ENCODE data around the gene UBE2D2.
"Not testable (repeated sequence)": the region's sequence is repeated elsewhere in the genome, so short reads cannot be mapped to it uniquely, and the experiment has no call there.

The UBE2D2 gene

GRCh38 chr5:139584137-139584536, 23.0 kb downstream of the UBE2D2 start:
- DNase-seq, result no peak

GRCh38 chr5:139588116-139588515, 27.0 kb downstream of the UBE2D2 start:
- DNase-seq, result not testable (repeated sequence)

GRCh38 chr5:139588962-139589361, 27.8 kb downstream of the UBE2D2 start:
- DNase-seq, result peak; percentile 54

GRCh38 chr5:139592289-139592688, 31.1 kb downstream of the UBE2D2 start:
- no peak for DNase-seq

GRCh38 chr5:139593076-139593475, 31.9 kb downstream of the UBE2D2 start:
- DNase-seq, result not testable (repeated sequence)

- no peak for DNase-seq
These were observed 32.7 kb downstream of the UBE2D2 start for GRCh38 chr5:139593716-139594319.

GRCh38 chr5:139597134-139597533, 36.0 kb downstream of the UBE2D2 start:
- DNase-seq, result no peak

GRCh38 chr5:139598601-139598965, 37.4 kb downstream of the UBE2D2 start:
- not testable (repeated sequence) for DNase-seq

- DNase-seq, result no peak
These were observed 39.3 kb downstream of the UBE2D2 start for GRCh38 chr5:139600336-139600949.

- DNase-seq, result no peak
These were observed 40.3 kb downstream of the UBE2D2 start for GRCh38 chr5:139601429-139601828.

GRCh38 chr5:139601948-139602347, 40.8 kb downstream of the UBE2D2 start:
- not testable (repeated sequence) for DNase-seq

GRCh38 chr5:139605887-139606286, 44.7 kb downstream of the UBE2D2 start:
- no peak for DNase-seq

- DNase-seq, result peak; percentile 10
These were observed 50.8 kb downstream of the UBE2D2 start for GRCh38 chr5:139611703-139612584.

- DNase-seq, result peak; percentile 62
These were observed 58.7 kb downstream of the UBE2D2 start for GRCh38 chr5:139619861-139620260.

- not testable (repeated sequence) for DNase-seq
These were observed 64.3 kb downstream of the UBE2D2 start for GRCh38 chr5:139625398-139625797.

- no peak for DNase-seq
These were observed 69.7 kb downstream of the UBE2D2 start for GRCh38 chr5:139630855-139631254.

GRCh38 chr5:139631520-139632165, 70.5 kb downstream of the UBE2D2 start:
- DNase-seq, result no peak

- DNase-seq, result peak; percentile 83
These were observed 72.3 kb downstream of the UBE2D2 start for GRCh38 chr5:139633295-139634027.

- DNase-seq, result no peak
These were observed 72.8 kb downstream of the UBE2D2 start for GRCh38 chr5:139634028-139634325.

GRCh38 chr5:139634541-139634940, 73.4 kb downstream of the UBE2D2 start:
- DNase-seq, result no peak

- DNase-seq, result no peak
These were observed 74.1 kb downstream of the UBE2D2 start for GRCh38 chr5:139635191-139635590.

- DNase-seq, result peak; percentile 74
These were observed 74.6 kb downstream of the UBE2D2 start for GRCh38 chr5:139635606-139636206.
